Muscle layer of colon (tissue), 2 donors: ENCODE measurements around the gene PGA4.
"Not testable (repeated sequence)": the region's sequence is repeated elsewhere in the genome, so short reads cannot be mapped to it uniquely, and the experiment has no call there.

Experiments
- H3K27ac ChIP-seq: one replicate; pipeline ENCODE4 v1.7.0; 2013; ENCODE audit warnings: low read depth, mild to moderate bottlenecking, low read length, moderate library complexity
- H3K27me3 ChIP-seq, 2 donors: one replicate each; pipeline ENCODE4 v1.7.0; 2013; ENCODE audit warnings: low read length in 2 of 2, mild to moderate bottlenecking in 2 of 2; ENCODE audit not compliant: insufficient read depth in 2 of 2, control insufficient read depth in 1 of 2
- H3K36me3 ChIP-seq: one replicate; pipeline ENCODE4 v1.7.0; 2013; ENCODE audit warnings: mild to moderate bottlenecking, low read length; ENCODE audit not compliant: insufficient read depth
- H3K4me1 ChIP-seq: one replicate; pipeline ENCODE4 v1.7.0; 2013; ENCODE audit warnings: mild to moderate bottlenecking, low read length; ENCODE audit not compliant: insufficient read depth
- H3K4me3 ChIP-seq, 2 donors: one replicate each; pipeline ENCODE4 v1.7.0; 2013; ENCODE audit warnings: low read length in 2 of 2, low read depth in 1 of 2, mild to moderate bottlenecking in 1 of 2, moderate library complexity in 1 of 2
- H3K9ac ChIP-seq: one replicate; pipeline ENCODE4 v1.7.0; 2013; ENCODE audit warnings: low read length
- H3K9me3 ChIP-seq: one replicate; pipeline ENCODE4 v1.7.0; 2013; ENCODE audit warnings: mild to moderate bottlenecking, low read length
- donor health status: abdominal sarcoma.
- donor health status: Adenocarcinoma of cecum.

PGA4 gene

GRCh38 chr11:61231585-61231984 lies 9.4 kb downstream of the PGA4 start:
- not testable (repeated sequence) for H3K27ac ChIP-seq, H3K9me3 ChIP-seq, H3K9ac ChIP-seq, H3K36me3 ChIP-seq, H3K27me3 ChIP-seq, H3K4me1 ChIP-seq, H3K4me3 ChIP-seq

- not testable (repeated sequence) for H3K4me3 ChIP-seq, H3K27me3 ChIP-seq, H3K9me3 ChIP-seq, H3K9ac ChIP-seq, H3K4me1 ChIP-seq, H3K27ac ChIP-seq, H3K36me3 ChIP-seq
Measured at GRCh38 chr11:61232548-61233145, 10.5 kb downstream of the PGA4 start.

GRCh38 chr11:61237130-61237529 lies 15.0 kb downstream of the PGA4 start:
- H3K9ac ChIP-seq, H3K27me3 ChIP-seq, H3K4me1 ChIP-seq: not testable (repeated sequence)

GRCh38 chr11:61240288-61240687 lies 18.1 kb downstream of the PGA4 start:
- not testable (repeated sequence) for H3K27me3 ChIP-seq, H3K4me3 ChIP-seq, H3K9ac ChIP-seq, H3K27ac ChIP-seq, H3K9me3 ChIP-seq, H3K36me3 ChIP-seq, H3K4me1 ChIP-seq

More at GRCh38 chr11:61237130-61237529, 15.0 kb downstream of the PGA4 start:
- H3K9me3 ChIP-seq, H3K4me3 ChIP-seq, H3K36me3 ChIP-seq, H3K27ac ChIP-seq: not testable (repeated sequence)

GRCh38 chr11:61240875-61241274 lies 18.7 kb downstream of the PGA4 start, which contains the start of gene PGA5:
Gene PGA5, plus strand, starts transcription at chr11:61241175. Its CDS starts 52 bp downstream, at chr11:61241227.
- not testable (repeated sequence) for H3K4me3 ChIP-seq, H3K9ac ChIP-seq, H3K27ac ChIP-seq, H3K9me3 ChIP-seq, H3K27me3 ChIP-seq, H3K36me3 ChIP-seq, H3K4me1 ChIP-seq

- H3K9me3 ChIP-seq, H3K27me3 ChIP-seq, H3K27ac ChIP-seq, H3K4me3 ChIP-seq, H3K9ac ChIP-seq, H3K4me1 ChIP-seq, H3K36me3 ChIP-seq: not testable (repeated sequence)
Measured at GRCh38 chr11:61241526-61241925, 19.4 kb downstream of the PGA4 start.

GRCh38 chr11:61245284-61245964 lies 23.3 kb downstream of the PGA4 start:
- H3K36me3 ChIP-seq, H3K27ac ChIP-seq, H3K9me3 ChIP-seq: not testable (repeated sequence)

GRCh38 chr11:61248071-61248470 lies 25.9 kb downstream of the PGA4 start:
- H3K9ac ChIP-seq, H3K9me3 ChIP-seq, H3K36me3 ChIP-seq, H3K4me3 ChIP-seq, H3K4me1 ChIP-seq, H3K27me3 ChIP-seq, H3K27ac ChIP-seq: not testable (repeated sequence)

More at GRCh38 chr11:61245284-61245964, 23.3 kb downstream of the PGA4 start:
- not testable (repeated sequence) for H3K27me3 ChIP-seq, H3K9ac ChIP-seq, H3K4me3 ChIP-seq, H3K4me1 ChIP-seq

- H3K27ac ChIP-seq, H3K27me3 ChIP-seq, H3K9me3 ChIP-seq, H3K9ac ChIP-seq, H3K4me1 ChIP-seq, H3K36me3 ChIP-seq, H3K4me3 ChIP-seq: not testable (repeated sequence)
Measured at GRCh38 chr11:61249201-61249600, 27.1 kb downstream of the PGA4 start.

- H3K9me3 ChIP-seq, H3K4me3 ChIP-seq, H3K9ac ChIP-seq, H3K4me1 ChIP-seq, H3K27ac ChIP-seq, H3K36me3 ChIP-seq, H3K27me3 ChIP-seq: not testable (repeated sequence)
Measured at GRCh38 chr11:61250796-61251765, 28.9 kb downstream of the PGA4 start.

- not testable (repeated sequence) for H3K36me3 ChIP-seq, H3K4me1 ChIP-seq, H3K27me3 ChIP-seq
Measured at GRCh38 chr11:61252332-61252731, 30.2 kb downstream of the PGA4 start.

More at GRCh38 chr11:61252332-61252731, 30.2 kb downstream of the PGA4 start:
- H3K27ac ChIP-seq, H3K4me3 ChIP-seq, H3K9me3 ChIP-seq, H3K9ac ChIP-seq: not testable (repeated sequence)
